Right atrium auricular region (tissue), 2 donors: Measurements from ENCODE around the gene DNLZ. TPM values are rescaled to one million over a fixed set of nuclear protein-coding genes. Genes with fewer than 3 reads are reported as not detected.
A peak's percentile ranks its signal among the peaks of the same experiment; 100 is the strongest.

Experiments used
- DNase-seq: peaks from one replicate; pipeline ENCODE4 v3.0.0-alpha.2; 2019; ENCODE audit warnings: low spot score
- H3K27ac ChIP-seq, 2 donors: fragments of 200-600 bp; sonication (generic); 1 replicate in 1 of 2; 2 replicates in 1 of 2; pipeline ENCODE4 v1.5.1; 2016 to 2019
- H3K27me3 ChIP-seq, 2 donors: fragments of 200-600 bp; sonication (generic); one replicate each; pipeline versions ENCODE4 v1.5.1 to v1.6.0; 2017 to 2019
- H3K36me3 ChIP-seq: fragments of 200-600 bp; sonication (generic); one replicate; pipeline ENCODE4 v1.5.1; 2016
- H3K4me1 ChIP-seq, 2 donors: fragments of 200-600 bp; sonication (generic); one replicate each; pipeline versions ENCODE4 v1.5.1 to v1.6.0; 2017 to 2019
- H3K4me3 ChIP-seq, 2 donors: fragments of 200-600 bp; sonication (generic); 1 replicate in 1 of 2; 2 replicates in 1 of 2; pipeline ENCODE4 v1.5.1; 2017 to 2019; ENCODE audit warnings: mild to moderate bottlenecking in 1 of 2, moderate library complexity in 1 of 2
- H3K9me3 ChIP-seq, 2 donors: fragments of 200-600 bp; sonication (generic); one replicate each; pipeline ENCODE4 v1.5.1; 2019
- CTCF ChIP-seq, 2 donors: fragments of 200-600 bp; sonication (generic); IDR thresholded peaks; one replicate each; pipeline ENCODE4 v1.5.1; 2019; ENCODE audit warnings: antibody characterized with exemption in 2 of 2
- total RNA-seq, 2 donors: library from RNA; depleted of rRNA; stranded (reverse); fragments of >200 nt; gene quantifications; one replicate each; pipeline ENCODE4 v1.1.0, GENCODE V29; 2016

Gene DNLZ
- total RNA-seq, 2 donors from 2014 or later = 15.4 to 36.6 TPM

GRCh38 chr9:136326761-136327303, 36.7 kb downstream of the DNLZ start:
- TF ChIP-seq CTCF (IDR thresholded peaks at IDR 0.05) = no peak
- Histone ChIP-seq H3K36me3 (no peaks in the 10 kb centered on the region), H3K4me1 (peaks cover 0 to 61% of the 10 kb centered on the region in 2 donors), H3K9me3 (no peaks in the 10 kb centered on the region), H3K27me3 (no peaks in the 10 kb centered on the region), H3K27ac (peak overlapping the region; percentile 88 to 97), H3K4me3 (peak overlapping the region; percentile 71 to 83)
- no peak for DNase-seq

GRCh38 chr9:136326061-136326760, 37.3 kb downstream of the DNLZ start:
- DNase-seq = no peak
- Histone ChIP-seq H3K4me3 (peak overlapping the region in 1 of 2 donors; percentile 83), H3K36me3 (no peaks in the 10 kb centered on the region), H3K27me3 (no peaks in the 10 kb centered on the region), H3K27ac (peak overlapping the region; percentile 88 to 97), H3K9me3 (no peaks in the 10 kb centered on the region), H3K4me1 (peaks cover 0 to 61% of the 10 kb centered on the region in 2 donors)
- TF ChIP-seq CTCF (IDR thresholded peaks at IDR 0.05) = no peak

GRCh38 chr9:136325358-136325757, 38.2 kb downstream of the DNLZ start:
- DNase-seq = no peak
- Histone ChIP-seq H3K9me3 (no peaks in the 10 kb centered on the region), H3K4me3 (no peak overlapping the region), H3K27me3 (no peaks in the 10 kb centered on the region), H3K4me1 (peaks cover 0 to 56% of the 10 kb centered on the region in 2 donors), H3K27ac (peak overlapping the region; percentile 88 to 97), H3K36me3 (no peaks in the 10 kb centered on the region)
- no peak for TF ChIP-seq CTCF (IDR thresholded peaks at IDR 0.05)

GRCh38 chr9:136324501-136325300, 38.8 kb downstream of the DNLZ start:
- DNase-seq = no peak
- Histone ChIP-seq H3K27ac (peak overlapping the region; percentile 88 to 97), H3K36me3 (no peaks in the 10 kb centered on the region), H3K9me3 (no peaks in the 10 kb centered on the region), H3K27me3 (no peaks in the 10 kb centered on the region), H3K4me1 (peaks cover 0 to 49% of the 10 kb centered on the region in 2 donors), H3K4me3 (no peak overlapping the region)
- peak in 1 of 2 donors; percentile 32 for TF ChIP-seq CTCF (IDR thresholded peaks at IDR 0.05)

- Histone ChIP-seq H3K27ac (no peak overlapping the region), H3K9me3 (no peaks in the 10 kb centered on the region), H3K4me3 (no peak overlapping the region), H3K36me3 (no peaks in the 10 kb centered on the region), H3K4me1 (peaks cover 0 to 36% of the 10 kb centered on the region in 2 donors), H3K27me3 (no peaks in the 10 kb centered on the region)
- DNase-seq = no peak
- TF ChIP-seq CTCF (IDR thresholded peaks at IDR 0.05) = no peak
These were observed 40.2 kb downstream of the DNLZ start for GRCh38 chr9:136323371-136323789.
